HepG2 (cell line): Measurements from ENCODE around the gene GNAL. TPM values are rescaled to one million over a fixed set of nuclear protein-coding genes. Genes with fewer than 3 reads are reported as not detected.

Source experiments
- BCL6 ChIP-seq: IDR thresholded peaks from 2 replicates; pipeline ENCODE4 v1.6.1; 2016; ENCODE audit warnings: missing genetic modification reagents, missing compliant biosample characterization
- CREBL2 ChIP-seq: sonication (generic); formaldehyde crosslinking; IDR thresholded peaks from 2 replicates; pipeline ENCODE4 v1.8.1; 2023; ENCODE audit warnings: missing genetic modification reagents, mild to moderate bottlenecking, borderline replicate concordance
- FOXA1 ChIP-seq, 2 experiments: fragments of 450-650 bp in 1 of 2; sonication (generic) in 1 of 2; formaldehyde crosslinking in 1 of 2; IDR thresholded peaks; 2 replicates each; pipeline versions ENCODE4 v1.4.0 to v1.6.1; 2016 to 2020; ENCODE audit warnings: missing genetic modification reagents in 1 of 2
- HIC2 ChIP-seq: sonication (generic); formaldehyde crosslinking; IDR thresholded peaks from 2 replicates; pipeline ENCODE4 v1.9.0; 2022; ENCODE audit warnings: low read depth, missing genetic modification reagents
- HMGXB3 ChIP-seq: sonication (generic); formaldehyde crosslinking; IDR thresholded peaks from 2 replicates; pipeline ENCODE4 v1.4.0; 2020; ENCODE audit warnings: missing genetic modification reagents, borderline replicate concordance
- KLF16 ChIP-seq, 2 experiments: sonication (generic) in 1 of 2; formaldehyde crosslinking in 1 of 2; IDR thresholded peaks; 2 replicates each; pipeline versions ENCODE4 v1.6.1 to v1.8.0; 2016 to 2023; ENCODE audit warnings: missing genetic modification reagents in 2 of 2, missing compliant biosample characterization in 1 of 2
- RFXAP ChIP-seq: sonication (generic); formaldehyde crosslinking; IDR thresholded peaks from 2 replicates; pipeline ENCODE4 v1.4.0; 2020; ENCODE audit warnings: missing genetic modification reagents, borderline replicate concordance
- SALL2 ChIP-seq: sonication (generic); formaldehyde crosslinking; IDR thresholded peaks from 2 replicates; pipeline ENCODE4 v1.8.1; 2023; ENCODE audit warnings: mild to moderate bottlenecking, missing genetic modification reagents, inconsistent platforms
- SKIL ChIP-seq: sonication (generic); formaldehyde crosslinking; IDR thresholded peaks from 2 replicates; pipeline ENCODE4 v1.8.0; 2022; ENCODE audit warnings: missing genetic modification reagents, mild to moderate bottlenecking, moderate library complexity, borderline replicate concordance
- TFE3 ChIP-seq: IDR thresholded peaks from 2 replicates; pipeline ENCODE4 v1.6.1; 2016
- ZBTB43 ChIP-seq: sonication (generic); formaldehyde crosslinking; conservative IDR thresholded peaks from 2 replicates; pipeline ENCODE4 v1.4.0; 2020; ENCODE audit warnings: missing genetic modification reagents
- ZNF513 ChIP-seq: sonication (generic); formaldehyde crosslinking; conservative IDR thresholded peaks from 2 replicates; pipeline ENCODE4 v1.5.0; 2020; ENCODE audit warnings: missing genetic modification reagents
- ZNF564 ChIP-seq: sonication (generic); formaldehyde crosslinking; IDR thresholded peaks from 2 replicates; pipeline ENCODE4 v1.8.1; 2023; ENCODE audit warnings: mild to moderate bottlenecking, missing genetic modification reagents
- ZNF883 ChIP-seq: sonication (generic); formaldehyde crosslinking; IDR thresholded peaks from 2 replicates; pipeline ENCODE4 v1.5.1; 2020; ENCODE audit warnings: mild to moderate bottlenecking, missing genetic modification reagents; ENCODE audit errors: not compliant biosample characterization
- polyA plus RNA-seq, 8 experiments: library from polyadenylated mRNA; depleted of rRNA in 3 of 8; stranded (reverse) in 7 of 8; unstranded in 1 of 8; fragments of >200 nt; fragmentation: Illumina TruSeq in 4 of 8; extraction: Trizol in 4 of 8; gene quantifications; 2 replicates each; pipeline versions ENCODE4 v1.2.1 to v1.2.3, GENCODE V29; 2011 to 2016; ENCODE audit warnings: low read depth in 4 of 8, missing spikeins in 1 of 8, mixed read lengths in 1 of 8; ENCODE audit not compliant: insufficient read depth in 1 of 8
- total RNA-seq, 5 experiments: library from RNA; depleted of rRNA; stranded (reverse); fragments of >200 nt; fragmentation: Illumina TruSeq; extraction: Trizol; gene quantifications; 2 replicates each; pipeline ENCODE4 v1.2.3, GENCODE V29; 2016; ENCODE audit warnings: low read depth in 1 of 5

Gene GNAL
- total and polyA plus RNA-seq, 2 of the 13 experiments (the other 11 are each of a cell fraction or from before 2014, with no cell fraction given), result 0.87 to 1.4 TPM

- TF ChIP-seq ZNF883 (no peak), FOXA1 (IDR thresholded peaks at IDR 0.05) (no peak), FOXA1 (CRISPR knock-in tag; IDR thresholded peaks at IDR 0.05) (peak; percentile 41), ZBTB43 (CRISPR knock-in tag) (0 out of 2 replicates have a peak, but pooled peaks have one; percentile 33), HMGXB3 (CRISPR knock-in tag) (no peak), SKIL (CRISPR knock-in tag) (no peak), HIC2 (CRISPR knock-in tag) (no peak), ZNF564 (CRISPR knock-in tag) (0 out of 2 replicates have a peak, but pooled peaks have one; percentile 11), RFXAP (peak; percentile 16), TFE3 (no peak), BCL6 (CRISPR knock-in tag) (peak; percentile 59), CREBL2 (CRISPR knock-in tag) (no peak), ZNF513 (CRISPR knock-in tag) (no peak), KLF16 (CRISPR knock-in tag; IDR thresholded peaks at IDR 0.05) (peak in 1 of 2 experiments; percentile 33; a peak in 1 of 4 replicates), SALL2 (CRISPR knock-in tag) (peak; percentile 29; the same call in 1 of the 2 replicates)
These were observed at the start of gene GNAL (continued) for GRCh38 chr18:11688972-11689668.
